Gastrocnemius medialis (tissue), 4 donors: ENCODE data around the gene INCA1. TPM values are rescaled to one million over a fixed set of nuclear protein-coding genes. Genes with fewer than 3 reads are reported as not detected.
A peak's percentile ranks its signal among the peaks of the same experiment; 100 is the strongest.

Experiments used
- ATAC-seq, 2 donors: fragments of 150-250 bp; one replicate each; pipeline ENCODE4 v1.9.1; 2016
- DNase-seq, 2 donors: peaks; one replicate each; pipeline ENCODE4 v3.0.0-alpha.2; 2019
- H3K27ac ChIP-seq, 4 donors: fragments of 200-600 bp; sonication (generic); 1 replicate in 1 of 4; 2 replicates in 3 of 4; pipeline ENCODE4 v1.5.1; 2016 to 2018; ENCODE audit warnings: mild to moderate bottlenecking in 2 of 4, moderate library complexity in 1 of 4
- H3K27me3 ChIP-seq, 3 donors: fragments of 200-600 bp; sonication (generic) in 2 of 3; 1 replicate in 1 of 3; 2 replicates in 2 of 3; pipeline versions ENCODE4 v1.5.1 to v1.6.0; 2016 to 2019; ENCODE audit warnings: mild to moderate bottlenecking in 1 of 3, moderate library complexity in 1 of 3
- H3K36me3 ChIP-seq, 2 donors: fragments of 200-600 bp; sonication (generic) in 1 of 2; one replicate each; pipeline ENCODE4 v1.5.1; 2017 to 2018
- H3K4me1 ChIP-seq, 2 donors: fragments of 200-600 bp; sonication (generic) in 1 of 2; one replicate each; pipeline ENCODE4 v1.5.1; 2016 to 2017; ENCODE audit warnings: mild to moderate bottlenecking in 2 of 2
- H3K4me3 ChIP-seq, 4 donors: fragments of 200-600 bp; sonication (generic) in 3 of 4; 1 replicate in 1 of 4; 2 replicates in 3 of 4; pipeline ENCODE4 v1.5.1; 2016 to 2019; ENCODE audit warnings: mild to moderate bottlenecking in 2 of 4
- H3K9me3 ChIP-seq, 3 donors: fragments of 200-600 bp; sonication (generic) in 2 of 3; 1 replicate in 1 of 3; 2 replicates in 2 of 3; pipeline ENCODE4 v1.5.1; 2016 to 2019
- CTCF ChIP-seq, 5 experiments: fragments of 450-650 bp in 3 of 5; fragments of 200-600 bp in 2 of 5; sonication (generic) in 2 of 5; IDR thresholded peaks in 4 of 5; conservative IDR thresholded peaks in 1 of 5; 1 replicate in 4 of 5; 2 replicates in 1 of 5; pipeline ENCODE4 v1.5.1; 2016 to 2019; ENCODE audit warnings: antibody characterized with exemption in 5 of 5, mild to moderate bottlenecking in 3 of 5, moderate library complexity in 3 of 5
- POLR2A ChIP-seq, 2 donors: fragments of 450-650 bp; IDR thresholded peaks; one replicate each; pipeline ENCODE4 v1.6.1; 2017; ENCODE audit warnings: antibody characterized with exemption in 2 of 2, mild to moderate bottlenecking in 2 of 2, moderate library complexity in 2 of 2
- in situ Hi-C, 4 donors: fragments of 200-750 bp; cut with MboI; loops; one replicate each; pipeline versions ENCODE4 v1.15.0 to v1.8.0; 2017; ENCODE audit warnings: low sequenced_read_pairs in 4 of 4
- intact Hi-C: fragments of 100-400 bp; cut with DNase I; formaldehyde crosslinking; loops from one replicate; pipeline ENCODE4 v1.15.1; 2023; ENCODE audit warnings: low total_unique reads
- total RNA-seq, 4 donors: library from RNA; depleted of rRNA; stranded (reverse); fragments of >200 nt; gene quantifications; one replicate each; pipeline versions ENCODE4 v1.1.0 to v1.2.3, GENCODE V29; 2016

INCA1 gene, protein sequence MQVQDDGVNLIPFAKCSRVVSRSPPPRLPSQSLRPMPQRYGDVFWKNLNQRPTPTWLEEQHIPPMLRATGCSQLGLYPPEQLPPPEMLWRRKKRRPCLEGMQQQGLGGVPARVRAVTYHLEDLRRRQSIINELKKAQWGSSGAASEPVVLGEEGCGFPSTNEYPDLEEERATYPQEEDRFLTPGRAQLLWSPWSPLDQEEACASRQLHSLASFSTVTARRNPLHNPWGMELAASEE
- total RNA-seq: 1 to 10 TPM; 1.9 to 5.7 (median 4.3) TPM

- DNase-seq: peak; percentile 93 to 94
- Histone ChIP-seq H3K4me3 (peak within 1 kb of the TSS; percentile 80 to 99 (median 96)), H3K36me3 (peaks cover 0 to 15% of the 10 kb centered on the region in 2 donors), H3K9me3 (no peaks in the 10 kb centered on the region), H3K4me1 (peaks cover 38 to 40% of the 10 kb centered on the region in 2 donors), H3K27me3 (no peaks in the 10 kb centered on the region), H3K27ac (peak within 1 kb of the TSS; percentile 98 to 99 (median 99))
- intact Hi-C loops (loop anchor here (2.0 kb wide), 1 partner anchor 201 kb away; the partner anchor contains the start of gene PSMB6), in situ Hi-C loops (no loop called here)
- peak; percentile 62 to 68 for ATAC-seq
- TF ChIP-seq POLR2A (IDR thresholded peaks at IDR 0.05) (peak; percentile 86 to 88), CTCF (IDR thresholded peaks at IDR 0.05 in 4 of 5, conservative IDR thresholded peaks at IDR 0.05 in 1 of 5) (peak in 2 of 5 experiments; percentile 37 to 47)
These were observed at the start of gene INCA1, which contains the start of gene KIF1C for GRCh38 chr17:4997302-4998026. INCA1 (minus strand) TSS chr17:4997522; CDS start chr17:4994437, 3,085 bp downstream. KIF1C (plus strand) TSS chr17:4997950; CDS start chr17:5000247, 2,297 bp downstream.

DNA sequence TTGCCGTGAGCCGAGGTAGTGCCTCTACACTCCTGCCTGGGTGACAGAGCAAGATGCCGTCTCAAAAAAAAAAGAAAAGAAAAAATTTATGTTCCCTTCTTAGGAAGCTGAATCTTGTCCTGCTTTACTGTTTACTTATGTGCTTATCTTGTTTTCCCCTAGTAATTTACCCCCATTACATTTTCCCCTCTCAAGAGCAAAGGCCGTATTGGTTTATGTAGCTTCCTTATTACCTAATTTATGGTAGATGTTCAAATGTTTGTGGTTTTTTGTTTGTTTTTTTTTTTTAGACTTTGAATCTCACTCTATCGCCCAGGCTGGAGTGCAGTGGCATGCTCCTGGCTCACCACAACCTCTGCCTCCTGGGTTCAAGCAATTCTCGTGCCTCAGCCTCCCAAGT lies 48.2 kb upstream of the INCA1 start:
- Histone ChIP-seq H3K27ac (no peak overlapping the region), H3K4me3 (no peak overlapping the region), H3K4me1 (peaks cover 0 to 8% of the 10 kb centered on the region in 2 donors), H3K9me3 (no peaks in the 10 kb centered on the region), H3K27me3 (no peaks in the 10 kb centered on the region), H3K36me3 (no peaks in the 10 kb centered on the region)
- in situ Hi-C loops: no loop called here
- DNase-seq (no peak), ATAC-seq (no peak)
- TF ChIP-seq POLR2A (IDR thresholded peaks at IDR 0.05) (no peak), CTCF (IDR thresholded peaks at IDR 0.05 in 4 of 5, conservative IDR thresholded peaks at IDR 0.05 in 1 of 5) (no peak)
- intact Hi-C loops: no loop called here

DNA sequence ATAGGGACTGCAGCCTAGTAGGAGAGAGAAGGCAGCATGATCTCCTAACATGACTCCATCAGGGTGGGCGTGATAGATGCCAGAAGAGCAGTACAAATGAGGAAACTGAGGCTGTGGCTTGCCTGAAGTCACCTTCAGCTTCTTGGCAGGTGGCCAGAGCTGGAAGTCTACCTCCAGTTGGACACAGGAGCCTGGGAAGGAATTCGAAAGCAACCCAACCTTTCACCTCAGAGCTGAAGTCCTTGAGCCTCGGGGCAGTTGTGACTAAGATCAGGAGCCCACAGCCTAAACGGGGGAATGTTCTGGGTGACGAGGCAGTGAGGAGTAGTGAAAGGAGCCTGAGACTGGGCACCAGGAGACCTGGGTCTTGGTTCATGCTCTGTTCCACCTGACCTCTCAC lies 47.3 kb upstream of the INCA1 start:
- no peak for ATAC-seq
- DNase-seq: no peak
- intact Hi-C loops (no loop called here), in situ Hi-C loops (no loop called here)
- no peak overlapping the region for H3K4me3 ChIP-seq
- no peak overlapping the region for H3K27ac ChIP-seq
- no peaks in the 10 kb centered on the region for H3K9me3 ChIP-seq
- no peaks in the 10 kb centered on the region for H3K36me3 ChIP-seq
- H3K27me3 ChIP-seq: no peaks in the 10 kb centered on the region
- TF ChIP-seq CTCF (IDR thresholded peaks at IDR 0.05 in 4 of 5, conservative IDR thresholded peaks at IDR 0.05 in 1 of 5): no peak
- TF ChIP-seq POLR2A (IDR thresholded peaks at IDR 0.05): no peak
- H3K4me1 ChIP-seq: peaks cover 0 to 2% of the 10 kb centered on the region in 2 donors

GRCh38 chr17:5043524-5043923 lies 46.2 kb upstream of the INCA1 start:
- Histone ChIP-seq H3K36me3 (no peaks in the 10 kb centered on the region), H3K4me3 (no peak overlapping the region), H3K27me3 (no peaks in the 10 kb centered on the region), H3K9me3 (no peaks in the 10 kb centered on the region), H3K27ac (no peak overlapping the region), H3K4me1 (no peaks in the 10 kb centered on the region)
- in situ Hi-C loops: no loop called here
- ATAC-seq (no peak), DNase-seq (no peak)
- no peak for TF ChIP-seq CTCF (IDR thresholded peaks at IDR 0.05 in 4 of 5, conservative IDR thresholded peaks at IDR 0.05 in 1 of 5)
- no peak for TF ChIP-seq POLR2A (IDR thresholded peaks at IDR 0.05)
- intact Hi-C loops: no loop called here
